Activated CD4-positive, alpha-beta memory T cell treated with anti-CD3 and anti-CD28 coated beads for 36 hours (primary cell): ENCODE measurements around the gene ARHGEF26. TPM values are rescaled to one million over a fixed set of nuclear protein-coding genes. Genes with fewer than 3 reads are reported as not detected.

ENCODE experiments used
- CTCF ChIA-PET: fragments of 350-600 bp; sonication (Branson Sonifier 250); formaldehyde crosslinking; loops from one replicate; lab custom pipeline; 2021; ENCODE audit warnings: antibody characterized with exemption, inconsistent platforms; lab: Charles Lee
- POLR2A ChIA-PET: fragments of 350-600 bp; sonication (Branson Sonifier 250); formaldehyde crosslinking; loops from one replicate; lab custom pipeline; 2021; ENCODE audit warnings: antibody characterized with exemption; lab: Charles Lee
- DNase-seq: peaks from one replicate; pipeline ENCODE4 v3.0.0-alpha.2; 2020
- H3K27ac Mint-ChIP-seq: one replicate; pipeline ENCODE4 v1.8.0; 2021; ENCODE audit warnings: mixed read lengths
- H3K27me3 Mint-ChIP-seq: one replicate; pipeline ENCODE4 v1.8.0; 2021; ENCODE audit warnings: mixed read lengths
- H3K36me3 Mint-ChIP-seq: one replicate; pipeline ENCODE4 v1.8.0; 2021; ENCODE audit warnings: mixed read lengths
- H3K4me1 Mint-ChIP-seq: one replicate; pipeline ENCODE4 v1.8.0; 2021; ENCODE audit warnings: low read depth, mixed read lengths
- H3K4me3 Mint-ChIP-seq: one replicate; pipeline ENCODE4 v1.8.0; 2021; ENCODE audit warnings: mild to moderate bottlenecking, mixed read lengths
- H3K9me3 Mint-ChIP-seq: one replicate; pipeline ENCODE4 v1.8.0; 2021; ENCODE audit warnings: mixed read lengths
- intact Hi-C: fragments of 100-400 bp; cut with micrococcal nuclease; formaldehyde crosslinking; loops from one replicate; pipeline ENCODE4 v1.15.1; 2023
- total RNA-seq, 2 experiments: library from RNA; stranded (reverse); gene quantifications; one replicate each; pipeline ENCODE4 v1.2.3, GENCODE V29; 2021

The ARHGEF26 gene
- total RNA-seq, 2 experiments from 2014 or later, result 0.24 to 0.34 TPM

DNA sequence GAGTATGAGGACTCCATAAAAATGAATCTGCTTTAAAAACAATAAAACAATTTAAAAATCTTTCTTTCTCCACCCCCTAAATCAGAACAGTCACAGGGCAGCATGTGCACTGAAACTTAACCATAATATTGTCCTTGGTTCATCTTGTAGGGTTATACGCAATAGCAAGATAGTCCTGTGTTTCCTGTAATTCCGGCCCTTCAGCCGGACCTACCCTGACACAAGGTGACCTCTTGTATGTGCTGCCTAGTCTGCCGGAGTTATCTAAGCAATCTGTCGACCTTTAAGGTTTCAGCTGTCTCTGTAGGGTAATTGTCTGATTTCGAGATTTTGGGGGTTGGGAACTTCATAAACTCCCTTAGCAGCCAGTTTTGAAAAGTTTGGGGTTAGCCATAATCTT lies 103.2 kb downstream of the ARHGEF26 start:
- H3K27me3 Mint-ChIP-seq, result peaks cover 5% of the 10 kb centered on the region
- H3K9me3 Mint-ChIP-seq, result no peaks in the 10 kb centered on the region
- DNase-seq, result no peak
- POLR2A ChIA-PET, result interaction anchor here (1.8 kb wide), 1 partner anchor 13 kb away, joined by 4 read pairs; no protein-coding TSS in a partner anchor
- intact Hi-C loops, result no loop called here
- no peak overlapping the region for H3K27ac Mint-ChIP-seq
- H3K4me3 Mint-ChIP-seq, result no peak overlapping the region
- H3K36me3 Mint-ChIP-seq, result no peaks in the 10 kb centered on the region
- CTCF ChIA-PET, result interaction anchor here (0.8 kb wide), 1 partner anchor 14 kb away, joined by 3 read pairs; no protein-coding TSS in a partner anchor
- peaks cover 3% of the 10 kb centered on the region for H3K4me1 Mint-ChIP-seq

DNA sequence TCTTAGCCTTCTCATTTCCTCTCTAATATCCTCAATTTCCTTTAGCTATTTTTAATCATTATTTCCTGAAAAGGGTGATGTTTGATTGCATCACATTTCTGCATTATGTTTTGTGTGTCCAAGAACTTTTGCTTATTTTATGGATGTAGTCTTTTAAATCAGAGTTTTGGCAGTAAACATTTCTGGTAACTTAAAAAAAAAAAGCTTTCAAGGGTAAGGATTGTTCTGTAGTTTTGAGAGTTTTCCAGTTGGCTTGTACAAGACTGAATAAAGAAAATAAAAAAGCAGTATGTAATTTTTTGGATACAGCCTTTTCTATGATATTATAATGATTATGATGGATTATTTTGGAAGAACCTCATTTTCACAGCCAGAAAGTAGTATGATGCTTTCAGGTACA lies 103.7 kb downstream of the ARHGEF26 start:
- intact Hi-C loops, result no loop called here
- Mint-ChIP-seq H3K27me3 (peaks cover 5% of the 10 kb centered on the region), H3K36me3 (no peaks in the 10 kb centered on the region), H3K4me1 (peaks cover 3% of the 10 kb centered on the region), H3K9me3 (no peaks in the 10 kb centered on the region), H3K4me3 (no peak overlapping the region), H3K27ac (no peak overlapping the region)
- POLR2A ChIA-PET, result interaction anchor here (1.8 kb wide), 1 partner anchor 13 kb away, joined by 4 read pairs; no protein-coding TSS in a partner anchor
- CTCF ChIA-PET, result interaction anchor here (0.8 to 1.4 kb wide), 2 partner anchors 14 to 29 kb away, joined by 3 read pairs; no protein-coding TSS in a partner anchor
- DNase-seq, result no peak

DNA sequence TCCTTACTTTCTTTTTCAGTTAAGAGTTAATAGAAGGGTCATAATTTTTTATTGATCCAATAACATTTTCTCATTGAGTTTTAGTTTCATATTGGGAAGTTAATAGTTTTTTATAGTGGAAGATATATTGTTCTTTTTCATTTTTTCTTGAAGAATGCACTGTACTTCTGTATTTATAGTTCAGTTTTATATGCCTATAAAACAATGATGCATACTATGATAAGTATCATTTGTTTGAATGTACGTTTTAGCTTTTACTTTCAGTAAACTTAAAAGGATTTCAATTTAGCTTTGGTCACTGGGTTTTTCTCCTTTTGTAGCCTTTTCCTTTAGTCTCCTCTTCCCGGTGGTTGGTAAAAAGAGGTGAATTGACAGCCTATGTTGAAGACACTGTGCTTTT lies 104.3 kb downstream of the ARHGEF26 start:
- POLR2A ChIA-PET, result interaction anchor here (1.8 kb wide), 1 partner anchor 12 kb away, joined by 4 read pairs; no protein-coding TSS in a partner anchor
- intact Hi-C loops, result no loop called here
- no peaks in the 10 kb centered on the region for H3K36me3 Mint-ChIP-seq
- H3K9me3 Mint-ChIP-seq, result no peaks in the 10 kb centered on the region
- no peak for DNase-seq
- H3K4me1 Mint-ChIP-seq, result peaks cover 3% of the 10 kb centered on the region
- no peak overlapping the region for H3K27ac Mint-ChIP-seq
- CTCF ChIA-PET, result interaction anchor here (0.7 to 1.4 kb wide), 2 partner anchors 27 to 28 kb away, joined by 3 read pairs; no protein-coding TSS in a partner anchor
- H3K27me3 Mint-ChIP-seq, result peaks cover 7% of the 10 kb centered on the region
- no peak overlapping the region for H3K4me3 Mint-ChIP-seq

DNA sequence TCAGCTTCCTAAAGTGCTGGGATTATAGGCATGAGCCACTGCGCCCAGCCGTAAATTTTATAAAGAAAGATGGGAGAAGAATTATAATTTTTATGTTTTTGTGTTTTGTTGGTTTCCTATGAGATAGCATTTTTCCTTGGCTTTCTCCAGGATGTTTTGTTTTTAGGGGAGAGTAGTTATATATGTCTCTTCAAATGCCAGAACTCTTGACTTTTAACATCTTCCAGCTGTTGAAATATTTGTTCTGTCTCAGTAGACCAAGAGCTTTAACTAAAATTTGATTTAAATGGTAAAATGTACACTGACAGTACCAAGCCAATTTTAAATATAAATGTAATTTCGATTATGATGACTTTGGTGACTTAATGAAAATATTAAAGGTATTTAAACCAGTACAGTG lies 106.3 kb downstream of the ARHGEF26 start:
- no peak for DNase-seq
- CTCF ChIA-PET, result no interaction called here
- Mint-ChIP-seq H3K36me3 (no peaks in the 10 kb centered on the region), H3K9me3 (no peaks in the 10 kb centered on the region), H3K4me3 (no peak overlapping the region), H3K4me1 (peaks cover 3% of the 10 kb centered on the region), H3K27ac (no peak overlapping the region), H3K27me3 (peaks cover 7% of the 10 kb centered on the region)
- intact Hi-C loops, result no loop called here
- POLR2A ChIA-PET, result no interaction called here

DNA sequence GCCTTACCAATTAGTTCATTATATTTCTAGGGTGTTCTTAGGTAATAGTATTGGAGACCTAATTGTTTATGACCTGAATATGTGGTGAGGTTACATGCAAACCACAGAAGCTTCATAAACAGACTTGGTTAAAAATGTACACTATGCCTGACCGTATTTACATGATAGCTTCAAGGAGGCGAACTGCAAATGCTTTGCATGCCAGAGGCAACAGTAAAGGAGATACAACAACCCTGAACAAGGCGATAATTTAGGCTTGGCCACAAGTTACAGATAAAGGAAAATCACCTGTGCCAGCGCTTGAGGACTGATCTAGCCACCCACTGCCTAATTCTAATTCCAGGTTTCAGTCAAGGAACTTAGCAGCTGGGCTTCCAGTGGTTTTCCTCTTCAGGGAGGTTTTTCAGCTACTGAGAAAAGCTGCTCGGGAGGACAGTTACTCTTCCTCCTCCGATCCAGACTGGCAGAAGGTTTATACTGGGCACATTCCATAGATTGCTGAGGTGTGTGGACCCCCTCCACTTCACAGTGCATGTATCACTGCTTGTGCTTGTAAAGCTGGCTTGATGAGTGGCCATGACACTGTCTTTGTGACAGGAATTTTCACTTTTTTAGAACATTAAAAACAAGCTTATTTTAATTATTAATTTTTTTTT lies 107.5 kb downstream of the ARHGEF26 start:
- POLR2A ChIA-PET, result no interaction called here
- DNase-seq, result no peak
- peaks cover 3% of the 10 kb centered on the region for H3K4me1 Mint-ChIP-seq
- CTCF ChIA-PET, result interaction anchor here (0.6 to 1.0 kb wide), 3 partner anchors 24 to 865 kb away, joined by 3 to 4 read pairs (median 4); no protein-coding TSS in a partner anchor
- H3K27ac Mint-ChIP-seq, result no peak overlapping the region
- H3K36me3 Mint-ChIP-seq, result no peaks in the 10 kb centered on the region
- H3K27me3 Mint-ChIP-seq, result peaks cover 13% of the 10 kb centered on the region
- intact Hi-C loops, result no loop called here
- H3K4me3 Mint-ChIP-seq, result no peak overlapping the region
- H3K9me3 Mint-ChIP-seq, result no peaks in the 10 kb centered on the region

DNA sequence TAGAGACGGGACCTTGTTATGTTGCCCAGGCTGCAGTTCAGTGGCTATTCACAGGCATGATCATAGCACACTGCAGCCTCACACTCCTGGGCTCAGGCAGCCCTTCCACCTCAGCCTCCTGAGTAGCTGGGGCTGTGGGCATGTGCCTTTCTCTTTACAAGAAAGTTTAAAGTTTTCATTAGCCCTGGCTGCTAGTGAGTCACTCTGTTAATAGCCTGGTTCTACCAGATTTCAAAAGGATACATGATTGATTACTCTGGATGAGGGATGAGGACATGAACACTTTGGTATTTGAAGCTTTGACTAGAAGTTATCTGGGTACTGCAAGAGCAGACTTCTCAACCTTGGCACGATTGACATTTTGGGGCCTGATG lies 108.0 kb downstream of the ARHGEF26 start:
- Mint-ChIP-seq H3K9me3 (no peaks in the 10 kb centered on the region), H3K4me1 (peaks cover 3% of the 10 kb centered on the region), H3K4me3 (no peak overlapping the region), H3K36me3 (no peaks in the 10 kb centered on the region), H3K27me3 (peaks cover 16% of the 10 kb centered on the region), H3K27ac (no peak overlapping the region)
- ChIA-PET POLR2A (no interaction called here), CTCF (interaction anchor here (1.0 kb wide), 1 partner anchor 23 kb away, joined by 4 read pairs; no protein-coding TSS in a partner anchor)
- intact Hi-C loops, result no loop called here
- DNase-seq, result no peak

DNA sequence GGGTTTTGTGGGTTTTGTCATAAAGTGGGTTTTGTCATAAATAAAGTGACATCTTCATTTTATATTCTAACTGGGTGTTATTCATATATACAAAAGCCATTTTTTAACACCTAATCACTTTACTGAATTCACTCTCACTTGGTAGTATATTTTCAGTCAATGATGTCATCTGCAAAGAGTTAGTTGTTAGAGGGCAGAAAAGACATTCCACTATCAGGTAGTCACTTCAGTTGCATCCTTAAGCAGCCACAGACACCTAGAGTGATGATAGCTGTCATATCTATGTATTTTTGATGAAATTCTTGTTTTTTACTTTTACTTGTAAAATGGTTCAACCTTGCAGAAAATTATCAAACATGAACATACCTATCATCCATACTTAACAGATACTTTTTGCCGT lies 114.1 kb downstream of the ARHGEF26 start:
- Mint-ChIP-seq H3K4me3 (no peak overlapping the region), H3K9me3 (no peaks in the 10 kb centered on the region), H3K4me1 (peaks cover 13% of the 10 kb centered on the region), H3K36me3 (no peaks in the 10 kb centered on the region), H3K27me3 (peaks cover 24% of the 10 kb centered on the region), H3K27ac (no peak overlapping the region)
- ChIA-PET POLR2A (no interaction called here), CTCF (no interaction called here)
- intact Hi-C loops, result loop anchor here (5.0 to 10.0 kb wide), 3 partner anchors 193 to 1071 kb away; partner anchors contain the start of gene RAP2B
- no peak for DNase-seq

DNA sequence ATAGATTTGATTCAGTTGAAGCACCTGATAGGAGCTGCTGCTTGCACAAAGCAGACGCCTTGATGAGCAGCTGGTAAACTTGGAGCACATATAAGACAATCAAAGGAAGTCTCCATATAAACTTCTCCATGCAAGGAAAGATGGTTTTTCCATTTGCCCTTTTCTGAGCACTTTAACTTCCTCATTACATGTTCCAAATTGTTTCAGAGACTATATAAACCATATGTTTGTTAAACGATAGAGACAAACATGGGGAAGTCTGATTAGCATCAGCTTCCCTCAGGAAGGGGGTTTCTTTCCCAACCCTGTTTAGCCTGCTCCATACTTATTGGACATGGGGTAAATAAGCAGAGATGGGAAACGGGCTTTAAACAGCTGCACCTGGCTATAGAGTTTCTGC lies 115.1 kb downstream of the ARHGEF26 start:
- CTCF ChIA-PET, result no interaction called here
- Mint-ChIP-seq H3K27ac (no peak overlapping the region), H3K27me3 (peaks cover 26% of the 10 kb centered on the region), H3K4me3 (no peak overlapping the region), H3K36me3 (no peaks in the 10 kb centered on the region), H3K9me3 (no peaks in the 10 kb centered on the region), H3K4me1 (peaks cover 13% of the 10 kb centered on the region)
- POLR2A ChIA-PET, result no interaction called here
- no peak for DNase-seq
- intact Hi-C loops, result loop anchor here (2.0 to 10.0 kb wide), 5 partner anchors 194 to 1098 kb away; partner anchors contain the start of gene RAP2B

DNA sequence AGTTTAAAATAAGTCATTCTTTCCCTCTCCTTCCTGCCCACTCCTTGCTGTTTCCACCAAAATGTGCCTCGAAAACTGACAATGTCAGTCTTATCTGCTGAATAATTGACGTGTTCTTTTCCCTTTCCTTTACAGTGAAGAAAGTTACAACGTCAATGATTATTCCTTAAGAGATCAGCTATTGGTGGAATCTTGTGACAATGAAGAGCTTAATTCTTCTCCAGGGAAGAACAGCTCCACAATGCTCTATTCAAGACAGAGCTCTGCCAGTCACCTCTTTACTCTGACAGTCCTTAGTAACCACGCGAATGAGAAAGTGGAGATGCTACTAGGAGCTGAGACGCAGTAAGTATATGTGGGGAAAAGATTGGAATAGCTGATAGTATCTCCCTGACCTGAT lies 119.0 kb downstream of the ARHGEF26 start:
- POLR2A ChIA-PET, result no interaction called here
- no peak for DNase-seq
- peaks cover 16% of the 10 kb centered on the region for H3K27me3 Mint-ChIP-seq
- no peaks in the 10 kb centered on the region for H3K9me3 Mint-ChIP-seq
- intact Hi-C loops, result no loop called here
- peaks cover 17% of the 10 kb centered on the region for H3K4me1 Mint-ChIP-seq
- no peak overlapping the region for H3K27ac Mint-ChIP-seq
- H3K36me3 Mint-ChIP-seq, result peaks cover 2% of the 10 kb centered on the region
- CTCF ChIA-PET, result no interaction called here
- H3K4me3 Mint-ChIP-seq, result no peak overlapping the region

DNA sequence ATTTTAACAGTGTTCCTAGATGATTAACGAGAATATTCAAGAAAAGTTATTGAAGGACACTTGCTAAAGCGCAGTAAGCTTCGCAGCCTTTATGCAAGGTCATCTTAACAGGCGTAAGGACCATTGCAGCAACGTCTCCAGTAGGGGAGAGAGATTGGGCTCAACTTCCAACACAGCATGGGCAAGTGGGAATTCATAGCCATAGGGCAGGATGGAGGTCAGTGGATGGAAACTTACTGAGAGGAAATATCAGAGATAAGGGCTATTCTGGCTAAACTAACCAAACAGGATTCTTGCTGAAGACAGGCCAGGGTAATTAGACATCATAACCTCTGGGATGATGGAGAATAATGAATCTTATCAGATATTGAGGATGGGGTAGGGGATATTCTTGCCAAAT lies 120.3 kb downstream of the ARHGEF26 start:
- no peaks in the 10 kb centered on the region for H3K9me3 Mint-ChIP-seq

DNA sequence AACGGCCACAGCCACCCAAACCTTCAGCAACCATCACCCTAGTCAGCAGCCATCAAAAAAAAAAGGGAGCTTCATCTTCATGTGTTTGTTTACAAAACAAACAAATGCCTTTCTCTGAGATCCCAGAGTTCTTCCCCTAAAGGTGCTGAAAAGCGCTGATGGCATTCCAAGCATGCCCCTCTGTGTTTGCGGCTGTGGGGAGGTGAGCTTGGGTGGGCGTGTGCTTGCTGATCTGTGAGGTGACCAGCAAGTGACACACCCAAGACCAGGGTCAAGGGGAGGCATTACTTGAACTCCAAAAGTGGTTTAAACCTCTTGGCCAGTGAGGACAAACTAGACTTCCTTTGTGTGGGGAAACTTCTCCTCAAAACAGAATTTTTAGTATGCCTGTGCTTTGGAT lies 121.6 kb downstream of the ARHGEF26 start:
- POLR2A ChIA-PET, result no interaction called here
- Mint-ChIP-seq H3K9me3 (no peaks in the 10 kb centered on the region), H3K27ac (no peak overlapping the region), H3K4me1 (peaks cover 8% of the 10 kb centered on the region), H3K27me3 (peaks cover 14% of the 10 kb centered on the region), H3K36me3 (peaks cover 10% of the 10 kb centered on the region), H3K4me3 (no peak overlapping the region)
- DNase-seq, result no peak
- intact Hi-C loops, result no loop called here
- CTCF ChIA-PET, result interaction anchor here (0.6 kb wide), 1 partner anchor 13 kb away, joined by 3 read pairs; no protein-coding TSS in a partner anchor

More for the DNA sequence above, 120.3 kb downstream of the ARHGEF26 start:
- peaks cover 3% of the 10 kb centered on the region for H3K36me3 Mint-ChIP-seq
- H3K4me3 Mint-ChIP-seq, result no peak overlapping the region
- H3K4me1 Mint-ChIP-seq, result peaks cover 16% of the 10 kb centered on the region
- POLR2A ChIA-PET, result no interaction called here
- no peak overlapping the region for H3K27ac Mint-ChIP-seq
- intact Hi-C loops, result no loop called here
- CTCF ChIA-PET, result interaction anchor here (0.7 to 0.8 kb wide), 2 partner anchors 9 to 12 kb away, joined by 3 to 5 read pairs; no protein-coding TSS in a partner anchor
- H3K27me3 Mint-ChIP-seq, result peaks cover 14% of the 10 kb centered on the region
- DNase-seq, result no peak

DNA sequence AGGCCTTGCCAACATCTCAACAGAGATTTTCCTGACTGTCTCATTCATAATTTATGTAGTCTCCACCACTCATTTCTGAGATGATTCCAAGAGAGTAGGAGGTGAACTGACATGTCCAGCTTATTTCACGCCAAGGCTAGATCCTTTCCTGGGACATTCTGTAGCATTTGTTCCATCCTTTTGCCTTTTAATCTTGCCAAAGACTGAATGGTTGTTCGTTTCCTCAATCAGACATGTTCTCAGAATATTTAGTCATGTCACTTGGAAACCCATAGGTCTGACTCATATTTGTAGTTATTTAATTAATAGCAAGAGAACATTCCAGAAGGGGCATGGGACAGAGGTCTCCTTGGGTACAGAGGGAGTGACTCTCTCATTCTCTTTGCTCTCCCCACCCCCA lies 122.2 kb downstream of the ARHGEF26 start:
- H3K36me3 Mint-ChIP-seq, result peaks cover 12% of the 10 kb centered on the region

More for the DNA sequence above, 122.2 kb downstream of the ARHGEF26 start:
- H3K4me3 Mint-ChIP-seq, result no peak overlapping the region
- peaks cover 4% of the 10 kb centered on the region for H3K4me1 Mint-ChIP-seq
- no peak overlapping the region for H3K27ac Mint-ChIP-seq
- CTCF ChIA-PET, result interaction anchor here (0.6 to 2.2 kb wide), 2 partner anchors 10 to 13 kb away, joined by 3 to 11 read pairs; no protein-coding TSS in a partner anchor
- DNase-seq, result no peak
- H3K27me3 Mint-ChIP-seq, result peaks cover 14% of the 10 kb centered on the region
- intact Hi-C loops, result no loop called here
- H3K9me3 Mint-ChIP-seq, result no peaks in the 10 kb centered on the region
- POLR2A ChIA-PET, result no interaction called here
